GM12872 (cell line): ENCODE results near the gene KCNAB2.

ENCODE experiments used
- CTCF ChIP-seq: IDR thresholded peaks from 3 replicates; pipeline ENCODE4 v1.5.1; 2011; ENCODE audit warnings: low read depth, mild to moderate bottlenecking, low read length, moderate library complexity; ENCODE audit not compliant: insufficient read depth

The KCNAB2 gene

GRCh38 chr1:6011946-6012258, 33.8 kb upstream of the KCNAB2 start:
- no peak for TF ChIP-seq CTCF

- no peak for TF ChIP-seq CTCF
These were observed 33.0 kb upstream of the KCNAB2 start for GRCh38 chr1:6012529-6013318.

GRCh38 chr1:6013491-6013890, 32.2 kb upstream of the KCNAB2 start:
- no peak for TF ChIP-seq CTCF

- no peak for TF ChIP-seq CTCF
These were observed 31.3 kb upstream of the KCNAB2 start for GRCh38 chr1:6014130-6014999.

- TF ChIP-seq CTCF: no peak
These were observed 29.4 kb upstream of the KCNAB2 start for GRCh38 chr1:6016191-6016865.

- TF ChIP-seq CTCF: no peak
These were observed 26.4 kb upstream of the KCNAB2 start for GRCh38 chr1:6019166-6019845.

- TF ChIP-seq CTCF: no peak
These were observed 23.5 kb upstream of the KCNAB2 start for GRCh38 chr1:6022193-6022592.
